Endodermal cell (in vitro differentiated cells): ENCODE results near the gene TASOR2. TPM values are rescaled to one million over a fixed set of nuclear protein-coding genes. Genes with fewer than 3 reads are reported as not detected.

Experiments used
- DNase-seq: peaks from one replicate; pipeline ENCODE4 v3.0.0-alpha.2; 2017
- H3K27ac ChIP-seq: 2 replicates; pipeline ENCODE4 v1.5.1; 2013; ENCODE audit warnings: mild to moderate bottlenecking, low read depth, low read length, moderate library complexity
- H3K27me3 ChIP-seq: 2 replicates; pipeline ENCODE4 v1.6.1; 2013; ENCODE audit warnings: mild to moderate bottlenecking, low read length, moderate library complexity; ENCODE audit not compliant: insufficient read depth, control insufficient read depth, poor library complexity, severe bottlenecking
- H3K36me3 ChIP-seq: 2 replicates; pipeline ENCODE4 v1.7.0; 2013; ENCODE audit warnings: mild to moderate bottlenecking, low read length, moderate library complexity; ENCODE audit not compliant: control insufficient read depth, insufficient read depth
- H3K4me1 ChIP-seq: one replicate; pipeline ENCODE4 v1.7.0; 2013; ENCODE audit warnings: low read length; ENCODE audit not compliant: control insufficient read depth, insufficient read depth
- H3K4me3 ChIP-seq: 2 replicates; pipeline ENCODE4 v1.5.1; 2013; ENCODE audit warnings: mild to moderate bottlenecking, low read length, moderate library complexity
- H3K9ac ChIP-seq: 2 replicates; pipeline ENCODE4 v1.6.1; 2013; ENCODE audit warnings: mild to moderate bottlenecking, low read length, moderate library complexity; ENCODE audit not compliant: poor library complexity, severe bottlenecking; ENCODE audit errors: extremely low read depth
- H3K9me3 ChIP-seq: 2 replicates; pipeline ENCODE4 v1.6.1; 2013; ENCODE audit warnings: mild to moderate bottlenecking, low read length, moderate library complexity; ENCODE audit not compliant: control insufficient read depth
- H3K27ac Mint-ChIP-seq: 2 replicates; pipeline ENCODE4 v1.8.0; 2020; ENCODE audit warnings: mixed read lengths
- H3K27me3 Mint-ChIP-seq: 2 replicates; pipeline ENCODE4 v1.8.0; 2021; ENCODE audit warnings: mild to moderate bottlenecking, mixed read lengths; ENCODE audit not compliant: insufficient read depth
- H3K36me3 Mint-ChIP-seq: 2 replicates; pipeline ENCODE4 v1.8.0; 2020; ENCODE audit warnings: low read depth, mixed read lengths
- H3K4me1 Mint-ChIP-seq: 2 replicates; pipeline ENCODE4 v1.8.0; 2020; ENCODE audit warnings: mixed read lengths
- H3K4me3 Mint-ChIP-seq: 2 replicates; pipeline ENCODE4 v1.8.0; 2020; ENCODE audit warnings: mild to moderate bottlenecking, moderate library complexity, mixed read lengths
- H3K9me3 Mint-ChIP-seq: 2 replicates; pipeline ENCODE4 v1.8.0; 2020; ENCODE audit warnings: mild to moderate bottlenecking, mixed read lengths
- CTCF ChIP-seq: fragments of 200-600 bp; sonication (generic); conservative IDR thresholded peaks from 2 replicates; pipeline ENCODE4 v1.5.0; 2021; ENCODE audit warnings: antibody characterized with exemption, mild to moderate bottlenecking
- WGBS, 2 experiments: methylation state at CpG; one replicate each; pipeline versions ENCODE4 v1.1.5 to v1.1.7; 2013; ENCODE audit warnings: missing lambda C conversion rate in 2 of 2, mixed read lengths in 1 of 2; ENCODE audit not compliant: insufficient coverage in 1 of 2, insufficient read length in 1 of 2; 5-methylcytosine and 5-hydroxymethylcytosine counted together
- total RNA-seq, 2 donors: library from RNA; stranded (reverse); fragmentation: NEBNext Ultra II Directional in 1 of 2; extraction: Animal tissue kit (Norgen Biotek cat#: 25700) in 1 of 2; gene quantifications; 2 replicates in 1 of 2; 3 replicates in 1 of 2; pipeline ENCODE4 v1.2.1, GENCODE V29; 2021

Gene TASOR2
- total RNA-seq, 2 donors from 2014 or later = 47.1 to 53.0 TPM

- peaks cover 4% of the 10 kb centered on the region for H3K27me3 Mint-ChIP-seq
- Histone ChIP-seq H3K27ac (no peak overlapping the region), H3K4me3 (no peak overlapping the region), H3K9ac (no peak overlapping the region), H3K9me3 (no peaks in the 10 kb centered on the region), H3K27me3 (no peaks in the 10 kb centered on the region), H3K36me3 (no peaks in the 10 kb centered on the region), H3K4me1 (no peaks in the 10 kb centered on the region)
- H3K9me3 Mint-ChIP-seq = no peaks in the 10 kb centered on the region
- H3K4me3 Mint-ChIP-seq = no peak overlapping the region
- TF ChIP-seq CTCF = no peak
- H3K4me1 Mint-ChIP-seq = peaks cover 27% of the 10 kb centered on the region
- WGBS, 2 experiments = 84 to 96% methylated on average over 4 to 9 of the region's 9 CpGs
- DNase-seq = no peak
- no peaks in the 10 kb centered on the region for H3K36me3 Mint-ChIP-seq
- H3K27ac Mint-ChIP-seq = no peak overlapping the region
Observed at GRCh38 chr10:5662708-5663579, 21.7 kb upstream of the TASOR2 start.

DNA sequence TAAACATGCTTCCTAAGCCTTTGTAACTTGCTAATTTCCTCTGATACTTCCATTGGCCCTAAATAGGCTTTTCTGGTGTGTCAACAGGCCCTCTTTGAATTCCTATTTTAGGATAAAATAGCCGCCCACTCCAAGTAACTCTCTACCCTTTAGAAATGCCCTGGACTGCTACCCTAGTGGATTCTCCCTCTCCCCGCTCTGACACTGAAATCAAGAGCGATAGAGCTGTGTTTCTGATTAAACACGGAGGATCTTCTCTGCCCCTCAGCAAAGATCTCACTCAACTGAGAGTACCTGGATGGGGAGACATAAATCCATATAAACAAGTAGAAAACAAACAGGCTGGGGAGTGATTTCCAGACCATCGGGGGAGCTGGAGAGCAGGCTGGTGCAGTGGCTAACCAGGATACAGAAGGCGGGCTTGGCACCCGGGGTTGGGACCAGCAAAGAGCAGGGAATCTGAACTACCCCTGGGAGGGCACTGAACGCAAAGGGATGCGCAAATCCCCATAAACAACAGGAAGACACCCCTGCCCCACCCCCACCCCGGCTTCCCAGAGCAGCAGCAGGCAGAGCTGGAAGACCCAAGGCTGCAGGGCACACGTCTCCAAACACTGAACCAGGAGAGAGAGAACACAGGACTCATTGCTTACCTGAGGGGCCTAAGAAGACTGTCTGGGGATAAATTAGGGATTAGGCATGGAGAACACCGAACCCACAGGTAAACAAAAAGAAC, 20.8 kb upstream of the TASOR2 start:
- Histone ChIP-seq H3K36me3 (no peaks in the 10 kb centered on the region), H3K27me3 (no peaks in the 10 kb centered on the region), H3K9ac (no peak overlapping the region), H3K4me1 (no peaks in the 10 kb centered on the region), H3K4me3 (no peak overlapping the region), H3K9me3 (no peaks in the 10 kb centered on the region), H3K27ac (no peak overlapping the region)
- DNase-seq = peak; percentile 80
- WGBS, 2 experiments = 59 to 100% methylated on average over 2 to 12 of the region's 12 CpGs
- Mint-ChIP-seq H3K27ac (peak overlapping the region; percentile 27), H3K4me1 (peaks cover 27% of the 10 kb centered on the region), H3K4me3 (peak overlapping the region; percentile 25), H3K9me3 (no peaks in the 10 kb centered on the region), H3K27me3 (peaks cover 4% of the 10 kb centered on the region), H3K36me3 (no peaks in the 10 kb centered on the region)
- TF ChIP-seq CTCF = peak; percentile 47

GRCh38 chr10:5665373-5666007, 19.1 kb upstream of the TASOR2 start:
- H3K9me3 ChIP-seq = no peaks in the 10 kb centered on the region
- H3K27ac Mint-ChIP-seq = peak overlapping the region; percentile 39
- no peak for DNase-seq
- no peaks in the 10 kb centered on the region for H3K4me1 ChIP-seq
- no peak overlapping the region for H3K27ac ChIP-seq
- no peak for TF ChIP-seq CTCF
- H3K9me3 Mint-ChIP-seq = no peaks in the 10 kb centered on the region
- no peaks in the 10 kb centered on the region for H3K36me3 ChIP-seq
- H3K4me3 Mint-ChIP-seq = peak overlapping the region; percentile 75
- H3K27me3 ChIP-seq = no peaks in the 10 kb centered on the region
- WGBS, 2 experiments = 28 to 47% methylated on average over 4 to 9 of the region's 9 CpGs
- no peaks in the 10 kb centered on the region for H3K36me3 Mint-ChIP-seq
- H3K4me1 Mint-ChIP-seq = peaks cover 13% of the 10 kb centered on the region
- H3K27me3 Mint-ChIP-seq = peaks cover 4% of the 10 kb centered on the region
- H3K4me3 ChIP-seq = peak overlapping the region; percentile 90
- peak overlapping the region; percentile 59 for H3K9ac ChIP-seq
